Activated T-cell treated with anti-CD3 and anti-CD28 coated beads for 4 hours (primary cell): ENCODE data around the gene MED13L.
"Not testable (repeated sequence)": the region's sequence is repeated elsewhere in the genome, so short reads cannot be mapped to it uniquely, and the experiment has no call there.

Experiments used
- DNase-seq: peaks from one replicate; pipeline ENCODE4 v3.0.0-alpha.2; 2020

MED13L gene

GRCh38 chr12:116303066-116303465 is 25.6 kb upstream of the MED13L start:
- no peak for DNase-seq

- DNase-seq, result no peak
These were observed 24.9 kb upstream of the MED13L start for GRCh38 chr12:116302166-116303058.

GRCh38 chr12:116301621-116302020 is 24.1 kb upstream of the MED13L start:
- DNase-seq, result no peak

GRCh38 chr12:116299665-116300328 is 22.3 kb upstream of the MED13L start:
- no peak for DNase-seq

GRCh38 chr12:116299064-116299463 is 21.6 kb upstream of the MED13L start:
- no peak for DNase-seq

GRCh38 chr12:116298578-116298977 is 21.1 kb upstream of the MED13L start:
- DNase-seq, result no peak

- no peak for DNase-seq
These were observed 19.8 kb upstream of the MED13L start for GRCh38 chr12:116297224-116297834.

- DNase-seq, result no peak
These were observed 18.1 kb upstream of the MED13L start for GRCh38 chr12:116295327-116296263.

- DNase-seq, result no peak
These were observed 17.1 kb upstream of the MED13L start for GRCh38 chr12:116294454-116295165.

- DNase-seq, result no peak
These were observed 16.4 kb upstream of the MED13L start for GRCh38 chr12:116293687-116294453.

- no peak for DNase-seq
These were observed 13.7 kb upstream of the MED13L start for GRCh38 chr12:116291218-116291617.

GRCh38 chr12:116288735-116289134 is 11.2 kb upstream of the MED13L start:
- DNase-seq, result no peak

- DNase-seq, result no peak
These were observed 10.4 kb upstream of the MED13L start for GRCh38 chr12:116287842-116288301.

GRCh38 chr12:116284396-116284795 is 6.9 kb upstream of the MED13L start:
- DNase-seq, result no peak

- not testable (repeated sequence) for DNase-seq
These were observed 6.4 kb upstream of the MED13L start for GRCh38 chr12:116283881-116284280.

- DNase-seq, result no peak
These were observed 5.1 kb upstream of the MED13L start for GRCh38 chr12:116282371-116283286.

GRCh38 chr12:116280595-116281290 is 3.2 kb upstream of the MED13L start:
- DNase-seq, result no peak

GRCh38 chr12:116278667-116279066 is 1.2 kb upstream of the MED13L start:
- DNase-seq, result no peak

GRCh38 chr12:116278279-116278626 is 760 bp upstream of the MED13L start:
- no peak for DNase-seq
